GM23338 (cell line): ENCODE data around the gene FAM9A.

Experiments
- CTCF ChIP-seq, 2 experiments: fragments of 200-600 bp in 1 of 2; sonication (generic) in 1 of 2; conservative IDR thresholded peaks; 2 replicates each; pipeline versions ENCODE4 v1.5.1 to v1.6.1; 2016 to 2017; ENCODE audit warnings: antibody characterized with exemption in 2 of 2, low read depth in 2 of 2, mild to moderate bottlenecking in 2 of 2, moderate library complexity in 1 of 2
- EZH2 ChIP-seq: fragments of 200-600 bp; sonication (generic); IDR thresholded peaks from one replicate; pipeline ENCODE4 v1.8.0; 2017; ENCODE audit warnings: antibody characterized with exemption, mild to moderate bottlenecking, low read depth; ENCODE audit not compliant: unreplicated experiment
- EZH2phosphoT487 ChIP-seq: fragments of 200-600 bp; sonication (generic); IDR thresholded peaks from one replicate; pipeline ENCODE4 v1.8.1; 2018; ENCODE audit warnings: antibody characterized with exemption; ENCODE audit not compliant: unreplicated experiment
- JUNB ChIP-seq: IDR thresholded peaks from one replicate; pipeline ENCODE4 v1.6.1; 2016; ENCODE audit warnings: antibody characterized with exemption; ENCODE audit not compliant: unreplicated experiment
- POLR2AphosphoS5 ChIP-seq: IDR thresholded peaks from 2 replicates; pipeline ENCODE4 v1.6.1; 2016; ENCODE audit warnings: antibody characterized with exemption, low read depth
- REST ChIP-seq: IDR thresholded peaks from one replicate; pipeline ENCODE4 v1.6.1; 2018; ENCODE audit warnings: antibody characterized with exemption; ENCODE audit not compliant: unreplicated experiment

GRCh38 chrX:8815460-8816065 lies 14.4 kb upstream of the FAM9A start:
- TF ChIP-seq CTCF (conservative IDR thresholded peaks at IDR 0.05; ENCODE audit: low read depth in 2 of 2) (peak; percentile 66 to 76), JUNB (no peak), EZH2 (no peak), EZH2phosphoT487 (no peak), POLR2AphosphoS5 (no peak), REST (no peak)
